ENCODE data around the gene CTAGE9. TPM values are rescaled to one million over a fixed set of nuclear protein-coding genes. Genes with fewer than 3 reads are reported as not detected.

The CTAGE9 gene
- total and polyA plus RNA-seq, 5 experiments from 2014 or later, result not detected

DNA sequence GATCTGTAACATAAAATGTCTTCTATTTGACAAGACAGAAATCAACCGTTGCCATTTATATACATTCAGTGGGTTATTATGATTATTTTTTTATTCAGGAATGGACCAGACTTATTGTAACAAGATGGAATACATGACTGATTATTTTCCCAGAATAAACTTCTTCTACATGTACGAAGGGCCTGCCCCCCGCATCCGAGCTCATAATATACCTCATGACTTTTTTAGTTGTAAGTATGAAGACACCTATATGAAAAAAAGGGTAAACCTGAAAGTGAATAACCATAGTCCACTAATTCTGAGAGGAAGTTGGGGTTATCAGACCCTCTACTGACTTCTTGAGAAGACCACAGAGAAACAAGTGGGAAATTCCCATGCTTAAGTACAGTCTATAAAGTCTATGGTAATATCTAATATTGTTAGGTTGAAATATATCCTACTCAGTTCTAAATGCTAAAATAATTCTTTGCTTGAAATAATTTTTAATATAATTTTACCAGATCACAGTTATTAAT, 25.5 kb downstream of the CTAGE9 start:
- POLR2A ChIA-PET, result no interaction called here
- Mint-ChIP-seq H3K27me3 (peaks cover 0 to under 1% (median 0%) of the 10 kb centered on the region in 5 donors), H3K27ac (no peak overlapping the region), H3K4me1 (peaks cover 0 to 40% (median 0%) of the 10 kb centered on the region in 4 donors), H3K36me3 (peaks cover 0 to 4% (median 2%) of the 10 kb centered on the region in 3 donors), H3K4me3 (no peak overlapping the region), H3K9me3 (peaks cover 0 to 3% (median 0%) of the 10 kb centered on the region in 9 donors)
- DNase-seq (no peak), ATAC-seq (no peak)

DNA sequence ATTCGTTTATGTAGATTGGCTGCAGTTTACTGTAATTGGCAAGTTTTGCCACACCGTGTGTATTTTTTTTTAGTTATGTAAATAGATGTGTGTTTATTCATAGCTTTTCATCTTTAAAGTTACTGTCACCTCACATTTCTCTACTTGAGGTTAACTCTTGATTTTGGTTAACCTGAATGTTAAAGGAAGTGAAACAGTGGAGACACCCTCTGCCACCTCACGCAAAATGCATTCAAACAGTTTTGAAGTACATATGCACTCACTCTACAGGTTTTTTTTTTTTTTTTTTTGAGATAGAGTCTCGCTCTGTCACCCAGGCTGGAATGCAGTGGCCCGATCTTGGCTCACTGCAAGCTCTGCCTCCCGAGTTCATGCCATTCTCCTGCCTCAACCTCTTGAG, 27.3 kb downstream of the CTAGE9 start:
- Mint-ChIP-seq H3K4me1 (peaks cover 0 to 25% (median 0%) of the 10 kb centered on the region in 4 donors), H3K4me3 (no peak overlapping the region), H3K27ac (no peak overlapping the region), H3K9me3 (peaks cover 0 to 2% (median 0%) of the 10 kb centered on the region in 9 donors), H3K36me3 (peaks cover 0 to 4% (median 2%) of the 10 kb centered on the region in 3 donors), H3K27me3 (peaks cover 0 to 2% (median 0%) of the 10 kb centered on the region in 5 donors)
- POLR2A ChIA-PET, result no interaction called here
- no peak for ATAC-seq
- no peak for DNase-seq

GRCh38 chr6:131682442-131682841, 28.4 kb downstream of the CTAGE9 start:
- POLR2A ChIA-PET, result no interaction called here

DNA sequence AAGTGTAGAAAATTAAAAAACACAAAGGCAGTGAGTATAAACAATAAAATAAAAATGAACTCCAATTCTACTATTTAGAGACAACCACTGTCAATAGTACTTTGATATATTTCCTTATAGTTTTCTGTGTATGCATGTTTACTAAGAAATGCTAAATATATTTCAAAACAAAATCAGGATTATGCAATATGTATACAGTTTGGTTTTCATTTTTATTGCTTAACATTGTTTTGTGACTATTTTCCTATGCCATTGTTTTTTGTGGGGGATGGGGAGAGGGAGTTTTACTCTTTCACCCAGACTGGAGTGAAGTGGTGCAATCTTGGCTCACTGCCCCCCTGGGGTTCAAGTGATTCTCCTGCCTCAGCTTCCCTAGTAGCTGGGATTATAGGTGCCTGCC, 29.2 kb downstream of the CTAGE9 start:
- Mint-ChIP-seq H3K36me3 (peaks cover 0 to 4% (median 1%) of the 10 kb centered on the region in 3 donors), H3K27ac (no peak overlapping the region), H3K4me1 (peaks cover 0 to 19% (median 0%) of the 10 kb centered on the region in 4 donors), H3K27me3 (peaks cover 0 to 2% (median 0%) of the 10 kb centered on the region in 5 donors), H3K9me3 (no peaks in the 10 kb centered on the region), H3K4me3 (no peak overlapping the region)
- no peak for DNase-seq
- no peak for ATAC-seq
- POLR2A ChIA-PET, result no interaction called here

More at GRCh38 chr6:131682442-131682841, 28.4 kb downstream of the CTAGE9 start:
- Mint-ChIP-seq H3K27ac (no peak overlapping the region), H3K4me3 (no peak overlapping the region), H3K36me3 (peaks cover 0 to 4% (median 2%) of the 10 kb centered on the region in 3 donors), H3K27me3 (peaks cover 0 to 2% (median 0%) of the 10 kb centered on the region in 5 donors), H3K9me3 (no peaks in the 10 kb centered on the region), H3K4me1 (peaks cover 0 to 19% (median 0%) of the 10 kb centered on the region in 4 donors)
- DNase-seq (no peak), ATAC-seq (no peak)

DNA sequence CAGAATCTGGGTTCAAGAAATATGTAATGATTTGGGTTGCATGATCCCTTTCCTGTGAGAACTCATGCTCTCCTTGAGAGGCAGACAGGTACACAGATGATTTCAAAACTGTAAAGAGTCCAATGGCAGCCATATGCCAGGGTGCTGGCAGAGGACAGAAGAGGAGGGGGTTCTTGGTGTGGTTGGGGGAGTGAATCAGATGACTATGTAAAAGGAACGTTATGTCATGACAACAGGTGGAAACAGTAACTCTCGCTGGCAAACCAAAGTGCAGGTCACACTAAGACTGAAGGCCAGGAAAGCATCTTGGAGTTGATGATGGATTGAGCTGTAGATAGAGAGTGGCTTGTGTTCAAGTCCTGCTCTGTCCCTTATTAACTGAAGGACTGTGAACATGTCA, 29.9 kb downstream of the CTAGE9 start:
- H3K4me3 Mint-ChIP-seq, result no peak overlapping the region
- H3K36me3 Mint-ChIP-seq, result peaks cover 0 to 4% (median 0%) of the 10 kb centered on the region in 3 donors
- no peak for ATAC-seq
- POLR2A ChIA-PET, result no interaction called here
- DNase-seq, result no peak
- peaks cover 0 to 19% (median 0%) of the 10 kb centered on the region in 4 donors for H3K4me1 Mint-ChIP-seq
- H3K27me3 Mint-ChIP-seq, result peaks cover 0 to 2% (median 0%) of the 10 kb centered on the region in 5 donors
- no peaks in the 10 kb centered on the region for H3K9me3 Mint-ChIP-seq
- no peak overlapping the region for H3K27ac Mint-ChIP-seq

GRCh38 chr6:131678442-131678841, 32.4 kb downstream of the CTAGE9 start:
- DNase-seq (no peak), ATAC-seq (no peak)
- no peak overlapping the region for H3K27ac Mint-ChIP-seq

DNA sequence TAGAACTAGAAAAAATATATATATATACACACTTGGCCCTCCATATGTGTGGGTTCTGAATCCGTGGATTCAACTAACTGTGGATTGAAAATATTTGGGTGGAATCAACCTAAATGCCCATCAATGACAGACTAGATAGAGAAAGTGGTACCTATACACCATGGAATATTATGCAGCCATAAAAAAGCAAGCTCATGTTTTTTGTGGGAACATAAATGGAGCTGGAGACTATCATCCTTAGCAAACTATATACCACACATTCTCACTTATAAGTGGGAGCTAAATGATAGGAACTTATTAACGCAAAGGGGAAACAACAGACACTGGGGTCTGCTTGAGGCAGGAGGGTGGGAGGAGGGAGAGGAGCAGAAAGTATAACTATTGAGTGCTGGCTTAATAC, 37.6 kb downstream of the CTAGE9 start:
- Mint-ChIP-seq H3K36me3 (peaks cover 0 to 3% (median 0%) of the 10 kb centered on the region in 3 donors), H3K9me3 (peaks cover 0 to 3% (median 0%) of the 10 kb centered on the region in 9 donors), H3K27me3 (no peaks in the 10 kb centered on the region), H3K4me1 (no peaks in the 10 kb centered on the region), H3K27ac (no peak overlapping the region), H3K4me3 (no peak overlapping the region)
- POLR2A ChIA-PET, result no interaction called here
- ATAC-seq (no peak), DNase-seq (no peak)

More at GRCh38 chr6:131678442-131678841, 32.4 kb downstream of the CTAGE9 start:
- no peaks in the 10 kb centered on the region for H3K9me3 Mint-ChIP-seq
- H3K4me1 Mint-ChIP-seq, result peaks cover 0 to 9% (median 0%) of the 10 kb centered on the region in 4 donors
- peaks cover 0 to 2% (median 0%) of the 10 kb centered on the region in 5 donors for H3K27me3 Mint-ChIP-seq
- peaks cover 0 to under 1% (median 0%) of the 10 kb centered on the region in 3 donors for H3K36me3 Mint-ChIP-seq
- no peak overlapping the region for H3K4me3 Mint-ChIP-seq
- POLR2A ChIA-PET, result no interaction called here

DNA sequence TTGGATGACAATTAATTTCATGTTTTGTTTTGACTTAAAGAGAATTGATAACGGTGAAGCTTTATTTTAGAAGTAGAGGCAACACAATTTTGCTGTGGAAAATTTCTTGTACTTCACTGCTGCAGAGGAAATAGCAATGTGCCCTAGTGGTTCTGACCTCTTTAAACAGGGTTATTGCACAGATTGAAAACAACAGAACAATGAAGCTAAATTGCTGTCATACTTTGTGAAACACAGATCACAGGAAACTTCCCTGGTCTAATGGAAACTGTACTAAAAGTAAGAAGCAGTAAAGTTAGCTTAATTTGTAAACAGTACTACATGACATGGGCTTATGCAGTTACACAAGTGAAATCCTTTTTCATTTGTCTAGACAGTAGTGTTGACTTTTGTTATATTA, 40.9 kb downstream of the CTAGE9 start:
- H3K4me1 Mint-ChIP-seq, result no peaks in the 10 kb centered on the region
- no peak for ATAC-seq
- peaks cover 0 to 3% (median 0%) of the 10 kb centered on the region in 9 donors for H3K9me3 Mint-ChIP-seq
- H3K27ac Mint-ChIP-seq, result no peak overlapping the region
- POLR2A ChIA-PET, result no interaction called here
- no peak for DNase-seq
- peaks cover 0 to 3% (median 0%) of the 10 kb centered on the region in 5 donors for H3K27me3 Mint-ChIP-seq
- peaks cover 0 to 3% (median 0%) of the 10 kb centered on the region in 3 donors for H3K36me3 Mint-ChIP-seq
- no peak overlapping the region for H3K4me3 Mint-ChIP-seq

GRCh38 chr6:131663578-131664165, 47.1 kb downstream of the CTAGE9 start:
- POLR2A ChIA-PET, result no interaction called here
- peaks cover 0 to 3% (median 0%) of the 10 kb centered on the region in 5 donors for H3K27me3 Mint-ChIP-seq
- H3K36me3 Mint-ChIP-seq, result no peaks in the 10 kb centered on the region
- no peaks in the 10 kb centered on the region for H3K9me3 Mint-ChIP-seq
- H3K4me3 Mint-ChIP-seq, result no peak overlapping the region
- no peak overlapping the region for H3K27ac Mint-ChIP-seq
- H3K4me1 Mint-ChIP-seq, result no peaks in the 10 kb centered on the region
- ATAC-seq (no peak), DNase-seq (no peak)

- H3K9me3 Mint-ChIP-seq, result no peaks in the 10 kb centered on the region
- DNase-seq, result no peak
- H3K4me1 Mint-ChIP-seq, result no peaks in the 10 kb centered on the region
- no peaks in the 10 kb centered on the region for H3K36me3 Mint-ChIP-seq
- no peak overlapping the region for H3K27ac Mint-ChIP-seq
- POLR2A ChIA-PET, result no interaction called here
- no peak overlapping the region for H3K4me3 Mint-ChIP-seq
- H3K27me3 Mint-ChIP-seq, result no peaks in the 10 kb centered on the region
- no peak for ATAC-seq
Observed at GRCh38 chr6:131660195-131660594, 50.6 kb downstream of the CTAGE9 start.

Other genes with a start within 250 kb of the CTAGE9 start
- gene ARG1, start 137.8 kb downstream of the CTAGE9 start, total RNA-seq, result not detected
- not detected for gene ARG1, start 137.8 kb downstream of the CTAGE9 start, polyA plus RNA-seq
- gene MED23, start 82.8 kb downstream of the CTAGE9 start, total RNA-seq, result 10 to 100 TPM; 53.0 to 56.2 TPM
- 10 to 100 TPM in 2 of 3 donors, 1 to 10 TPM in 1; 8.6 to 13.4 (median 10.4) TPM for gene MED23, start 82.8 kb downstream of the CTAGE9 start, polyA plus RNA-seq
- gene ENPP3, start 73.7 kb downstream of the CTAGE9 start, total RNA-seq, result under 1 TPM; 0.25 to 0.44 TPM
- gene ENPP3, start 73.7 kb downstream of the CTAGE9 start, polyA plus RNA-seq, result under 1 TPM in 2 of 3 donors, not detected in 1; 0.11 to 0.16 TPM
- not detected for gene OR2A4, start 9.6 kb downstream of the CTAGE9 start, total RNA-seq
- not detected for gene OR2A4, start 9.6 kb downstream of the CTAGE9 start, polyA plus RNA-seq
- under 1 TPM; 0.11 to 0.47 TPM for gene ENPP1, start 97.0 kb upstream of the CTAGE9 start, total RNA-seq
- gene ENPP1, start 97.0 kb upstream of the CTAGE9 start, polyA plus RNA-seq, result not detected
- under 1 TPM in 1 of 2 experiments, not detected in 1; 0.41 TPM for gene CCN2, start 240.4 kb upstream of the CTAGE9 start, total RNA-seq
- not detected for gene CCN2, start 240.4 kb upstream of the CTAGE9 start, polyA plus RNA-seq

Data from naive thymus-derived CD8-positive, alpha-beta T cell (primary cell).